Measurements from ENCODE around the gene ZNRF2. TPM values are rescaled to one million over a fixed set of nuclear protein-coding genes. Genes with fewer than 3 reads are reported as not detected.

The ZNRF2 gene
- total RNA-seq, 1 experiment from 2014 or later = 25.8 TPM

DNA sequence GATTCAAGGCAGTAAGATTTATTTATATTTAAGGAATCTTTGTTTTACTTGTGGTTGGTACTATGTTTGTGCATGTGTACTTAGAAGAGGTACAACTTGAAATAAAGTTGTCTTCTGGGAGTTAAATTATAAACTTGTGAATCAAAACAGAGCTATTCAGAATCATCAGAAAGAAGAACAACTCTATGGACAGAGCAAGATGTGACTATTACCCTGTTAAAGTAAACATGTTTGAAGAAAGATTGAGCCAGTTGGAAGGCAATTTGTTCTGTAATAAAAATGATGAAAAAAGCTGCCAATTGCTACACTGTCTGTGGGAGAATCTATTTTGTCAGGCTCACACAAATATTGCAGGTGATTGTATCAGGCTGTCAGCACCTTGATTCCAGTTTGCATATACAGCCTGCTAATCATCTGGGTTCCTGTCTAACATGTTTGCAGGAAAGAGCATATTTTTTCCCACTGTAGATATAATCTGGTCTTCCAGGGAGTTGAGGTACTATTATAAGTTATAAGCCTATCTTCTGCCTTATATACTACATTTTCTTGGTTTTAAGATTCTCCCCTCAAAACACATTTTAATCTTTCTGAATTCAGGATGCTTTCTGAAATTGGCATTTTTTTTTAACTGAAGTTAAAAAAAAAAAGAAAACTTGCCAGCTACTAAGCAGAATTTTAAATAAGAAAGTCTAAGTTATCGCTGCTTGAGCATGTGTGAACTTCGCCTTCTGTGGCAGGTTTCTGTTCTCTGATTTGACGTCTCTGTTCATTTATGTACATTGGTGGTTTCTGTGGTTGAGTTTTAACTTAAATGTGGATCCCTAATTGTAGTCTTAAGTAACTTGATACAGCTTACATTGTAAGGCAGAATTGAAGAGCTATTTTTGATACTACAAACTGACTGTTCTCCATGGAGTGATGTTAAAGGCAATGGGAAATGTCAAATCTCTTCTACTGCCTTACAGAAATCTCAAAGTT lies 46.0 kb downstream of the ZNRF2 start:
- Mint-ChIP-seq H3K9me3 (ENCODE audit: low read depth, unreplicated experiment) (no peaks in the 10 kb centered on the region), H3K4me1 (ENCODE audit: low read depth, unreplicated experiment) (peaks cover 39% of the 10 kb centered on the region), H3K36me3 (ENCODE audit: insufficient read depth, unreplicated experiment) (no peaks in the 10 kb centered on the region), H3K27ac (ENCODE audit: unreplicated experiment) (no peak overlapping the region), H3K4me3 (ENCODE audit: low read depth, unreplicated experiment) (peak overlapping the region; percentile 4), H3K27me3 (ENCODE audit: unreplicated experiment) (no peaks in the 10 kb centered on the region)
- intact Hi-C loops (cut with micrococcal nuclease; ENCODE audit: unreplicated experiment) = loop anchor here (2.0 kb wide), 1 partner anchor 18 kb away; no protein-coding TSS in a partner anchor
- no peak for DNase-seq
- CTCF ChIA-PET = interaction anchor here (1.0 to 1.6 kb wide), 5 partner anchors 10 to 21 kb away, joined by 3 to 7 read pairs (median 3); no protein-coding TSS in a partner anchor
- no TSS peak for BruUV-seq (replicated peaks)
- TF ChIP-seq, protein P1, sequence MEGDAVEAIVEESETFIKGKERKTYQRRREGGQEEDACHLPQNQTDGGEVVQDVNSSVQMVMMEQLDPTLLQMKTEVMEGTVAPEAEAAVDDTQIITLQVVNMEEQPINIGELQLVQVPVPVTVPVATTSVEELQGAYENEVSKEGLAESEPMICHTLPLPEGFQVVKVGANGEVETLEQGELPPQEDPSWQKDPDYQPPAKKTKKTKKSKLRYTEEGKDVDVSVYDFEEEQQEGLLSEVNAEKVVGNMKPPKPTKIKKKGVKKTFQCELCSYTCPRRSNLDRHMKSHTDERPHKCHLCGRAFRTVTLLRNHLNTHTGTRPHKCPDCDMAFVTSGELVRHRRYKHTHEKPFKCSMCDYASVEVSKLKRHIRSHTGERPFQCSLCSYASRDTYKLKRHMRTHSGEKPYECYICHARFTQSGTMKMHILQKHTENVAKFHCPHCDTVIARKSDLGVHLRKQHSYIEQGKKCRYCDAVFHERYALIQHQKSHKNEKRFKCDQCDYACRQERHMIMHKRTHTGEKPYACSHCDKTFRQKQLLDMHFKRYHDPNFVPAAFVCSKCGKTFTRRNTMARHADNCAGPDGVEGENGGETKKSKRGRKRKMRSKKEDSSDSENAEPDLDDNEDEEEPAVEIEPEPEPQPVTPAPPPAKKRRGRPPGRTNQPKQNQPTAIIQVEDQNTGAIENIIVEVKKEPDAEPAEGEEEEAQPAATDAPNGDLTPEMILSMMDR (IDR thresholded peaks at IDR 0.05; ENCODE audit: unreplicated experiment) = no peak

DNA sequence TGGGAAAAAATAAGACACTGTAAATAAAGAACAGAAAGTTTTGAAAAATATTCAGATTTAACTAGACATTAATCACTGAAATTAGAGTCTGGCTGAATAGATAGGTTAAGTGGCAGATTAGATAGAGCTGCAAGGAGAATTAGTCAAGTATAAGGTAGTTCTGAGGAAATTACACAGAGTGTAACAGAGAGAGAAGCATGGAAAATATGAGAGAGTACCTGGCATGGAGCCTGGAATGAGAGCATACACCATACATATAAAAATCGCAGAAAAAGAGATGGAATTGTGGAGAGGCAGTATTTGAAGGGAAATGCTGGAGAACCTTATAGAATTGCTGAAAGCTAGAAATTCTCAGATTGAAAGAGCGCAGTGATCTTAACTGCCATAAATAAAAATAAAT lies 46.9 kb downstream of the ZNRF2 start:
- no peak overlapping the region for H3K4me3 Mint-ChIP-seq (ENCODE audit: low read depth, unreplicated experiment)
- CTCF ChIA-PET = interaction anchor here (0.6 to 1.6 kb wide), 4 partner anchors 9 to 220 kb away, joined by 3 to 7 read pairs (median 4); no protein-coding TSS in a partner anchor
- BruUV-seq (replicated peaks) = no TSS peak
- peaks cover 39% of the 10 kb centered on the region for H3K4me1 Mint-ChIP-seq (ENCODE audit: low read depth, unreplicated experiment)
- no peaks in the 10 kb centered on the region for H3K36me3 Mint-ChIP-seq (ENCODE audit: insufficient read depth, unreplicated experiment)
- peak; percentile 18 for DNase-seq
- H3K27me3 Mint-ChIP-seq (ENCODE audit: unreplicated experiment) = no peaks in the 10 kb centered on the region
- TF ChIP-seq, protein P1 (IDR thresholded peaks at IDR 0.05; ENCODE audit: unreplicated experiment) = no peak
- H3K27ac Mint-ChIP-seq (ENCODE audit: unreplicated experiment) = no peak overlapping the region
- intact Hi-C loops (cut with micrococcal nuclease; ENCODE audit: unreplicated experiment) = loop anchor here (2.0 kb wide), 1 partner anchor 17 kb away; no protein-coding TSS in a partner anchor
- H3K9me3 Mint-ChIP-seq (ENCODE audit: low read depth, unreplicated experiment) = no peaks in the 10 kb centered on the region

DNA sequence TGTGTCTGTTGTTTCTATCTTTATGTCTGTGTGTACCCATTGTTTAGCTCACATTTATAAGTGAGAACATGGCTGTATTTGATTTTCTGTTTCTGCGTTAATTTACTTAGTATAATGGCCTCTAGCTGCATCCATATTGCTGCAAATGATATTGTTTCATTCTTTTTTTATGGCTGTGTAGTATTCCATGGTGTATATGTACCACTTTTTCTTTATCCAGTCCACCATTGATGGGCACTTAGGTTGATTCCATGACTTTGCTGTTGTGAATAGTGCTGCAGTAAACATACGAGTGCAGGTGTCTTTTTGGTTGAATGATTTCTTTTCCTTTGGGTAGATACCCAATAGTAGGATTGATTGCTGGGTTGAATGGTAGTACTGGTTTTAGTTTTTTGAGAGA lies 48.2 kb downstream of the ZNRF2 start:
- Mint-ChIP-seq H3K36me3 (ENCODE audit: insufficient read depth, unreplicated experiment) (no peaks in the 10 kb centered on the region), H3K9me3 (ENCODE audit: low read depth, unreplicated experiment) (no peaks in the 10 kb centered on the region), H3K4me3 (ENCODE audit: low read depth, unreplicated experiment) (no peak overlapping the region), H3K27me3 (ENCODE audit: unreplicated experiment) (no peaks in the 10 kb centered on the region), H3K4me1 (ENCODE audit: low read depth, unreplicated experiment) (peaks cover 39% of the 10 kb centered on the region), H3K27ac (ENCODE audit: unreplicated experiment) (no peak overlapping the region)
- CTCF ChIA-PET = no interaction called here
- DNase-seq = no peak
- intact Hi-C loops (cut with micrococcal nuclease; ENCODE audit: unreplicated experiment) = no loop called here
- TF ChIP-seq, protein P1 (IDR thresholded peaks at IDR 0.05; ENCODE audit: unreplicated experiment) = no peak
- BruUV-seq (replicated peaks) = no TSS peak

DNA sequence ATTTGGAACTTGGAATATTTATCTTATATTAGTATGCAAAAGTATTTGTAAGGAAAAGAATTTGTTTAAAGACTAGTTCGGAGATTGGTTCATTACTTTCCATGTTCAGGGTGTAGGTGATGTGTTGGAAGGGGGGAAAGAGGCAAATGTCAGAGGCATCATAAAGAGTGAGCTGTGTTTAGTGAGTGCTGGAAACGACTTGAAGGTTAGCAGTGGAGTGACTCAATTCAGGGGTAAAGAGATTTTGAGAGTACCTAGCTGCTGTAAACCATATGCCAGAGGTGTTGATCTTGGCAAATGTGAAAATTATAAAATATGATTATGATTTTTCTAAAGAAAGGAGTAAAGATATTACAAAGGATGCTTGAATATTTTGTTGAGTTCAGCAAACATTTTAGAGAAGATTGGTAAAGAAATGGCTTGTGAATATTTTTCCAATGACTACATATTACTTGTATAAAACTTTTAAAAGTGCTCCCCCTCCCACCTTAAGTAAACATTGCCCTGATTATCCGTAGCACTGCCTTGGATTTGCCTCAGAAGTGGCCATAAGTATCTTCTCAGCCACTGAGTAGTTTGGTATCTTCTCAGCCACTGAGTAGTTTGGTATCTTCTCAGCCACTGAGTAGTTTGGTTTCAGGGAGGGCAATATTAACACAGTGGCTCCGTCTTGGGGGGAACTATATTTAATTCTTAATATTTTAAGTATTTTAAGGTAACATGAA lies 51.5 kb downstream of the ZNRF2 start:
- BruUV-seq (replicated peaks) = no TSS peak
- Mint-ChIP-seq H3K36me3 (ENCODE audit: insufficient read depth, unreplicated experiment) (no peaks in the 10 kb centered on the region), H3K27me3 (ENCODE audit: unreplicated experiment) (no peaks in the 10 kb centered on the region), H3K27ac (ENCODE audit: unreplicated experiment) (no peak overlapping the region), H3K4me3 (ENCODE audit: low read depth, unreplicated experiment) (no peak overlapping the region), H3K4me1 (ENCODE audit: low read depth, unreplicated experiment) (peaks cover 8% of the 10 kb centered on the region), H3K9me3 (ENCODE audit: low read depth, unreplicated experiment) (peaks cover under 1% of the 10 kb centered on the region)
- CTCF ChIA-PET = interaction anchor here (1.9 to 2.4 kb wide), 2 partner anchors 11 to 13 kb away, joined by 5 to 7 read pairs; no protein-coding TSS in a partner anchor
- intact Hi-C loops (cut with micrococcal nuclease; ENCODE audit: unreplicated experiment) = no loop called here
- no peak for DNase-seq
- TF ChIP-seq, protein P1 (IDR thresholded peaks at IDR 0.05; ENCODE audit: unreplicated experiment) = no peak

Measured in Calu3 (cell line).